HG03108 (cell line): ENCODE measurements around the gene DSC1.
"Not testable (repeated sequence)": the region's sequence is repeated elsewhere in the genome, so short reads cannot be mapped to it uniquely, and the experiment has no call there.

ENCODE experiments used
- ATAC-seq: cut with Tn5 transposase; IDR thresholded peaks from one replicate; pipeline ENCODE4 v1.9.1; 2021; ENCODE audit warnings: moderate library complexity; ENCODE audit not compliant: unreplicated experiment

DSC1 gene

DNA sequence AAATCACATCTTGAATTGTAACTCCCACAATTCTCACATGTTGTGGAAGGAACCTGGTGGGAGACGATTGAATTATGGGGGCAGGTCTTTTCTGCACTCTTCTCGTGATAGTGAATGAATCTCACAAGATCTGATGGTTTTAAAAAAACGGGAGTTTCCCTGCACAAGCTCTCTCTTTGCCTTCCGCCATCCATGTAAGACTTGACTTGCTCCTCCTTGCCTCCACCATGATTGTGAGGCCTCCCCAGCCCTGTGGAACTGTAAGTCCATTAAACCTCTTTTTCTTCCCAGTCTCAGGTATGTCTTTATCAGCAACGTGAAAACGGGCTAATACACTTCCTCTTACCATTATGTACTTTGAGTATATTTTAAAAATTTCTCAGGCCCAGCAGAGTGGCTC, 14.7 kb upstream of the DSC1 start:
- not testable (repeated sequence) for ATAC-seq

DNA sequence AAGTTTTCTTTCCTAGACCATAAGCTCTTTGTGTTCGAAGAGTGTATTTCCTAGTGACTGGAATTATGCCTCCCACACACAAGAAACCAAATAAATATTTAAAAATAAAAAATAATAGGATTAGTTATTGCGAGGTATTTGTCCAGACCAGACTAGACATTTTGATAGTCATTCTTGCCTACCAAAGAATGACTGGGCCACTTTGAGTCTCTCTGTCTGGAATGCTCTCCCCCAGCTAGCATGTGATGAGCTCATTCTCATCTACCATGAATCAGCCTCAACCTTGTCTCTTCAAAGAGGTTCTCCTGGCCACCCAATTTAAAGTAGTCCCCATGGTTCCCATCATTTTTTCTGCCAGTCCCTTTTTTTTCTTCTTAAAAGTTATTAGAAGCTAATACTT, 13.9 kb upstream of the DSC1 start:
- no peak for ATAC-seq

DNA sequence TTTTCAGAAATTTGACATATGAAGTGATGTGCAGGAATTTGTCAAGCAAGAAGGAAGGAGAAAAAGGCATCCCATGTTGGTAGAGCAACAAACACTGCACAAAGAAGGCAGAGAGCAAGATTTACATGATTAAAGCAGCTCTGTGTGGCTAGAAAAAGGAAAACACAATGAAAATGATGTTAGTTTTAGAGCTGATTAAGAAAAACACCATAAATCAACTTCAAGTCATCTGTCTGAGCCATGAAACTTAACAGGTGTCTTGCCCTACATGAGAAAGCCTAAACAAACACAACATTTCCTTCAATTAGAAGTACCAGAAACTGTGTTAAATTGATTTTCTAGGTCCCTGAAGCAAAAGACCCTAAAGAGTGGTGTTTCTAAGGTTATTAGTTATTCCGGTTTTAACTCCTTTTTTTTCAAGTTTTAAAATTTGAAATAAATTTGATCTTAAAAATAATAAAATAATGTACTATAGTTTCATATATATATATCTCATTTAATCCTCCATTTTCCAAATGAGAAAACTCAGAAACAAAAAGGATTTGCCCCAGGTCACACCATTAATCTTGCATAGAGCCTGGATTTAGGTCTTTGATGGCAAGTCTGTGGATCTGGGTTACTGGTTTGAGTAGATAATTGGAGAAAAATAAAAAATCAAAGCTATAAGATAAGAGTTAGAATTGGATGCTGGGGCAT, 8.6 kb upstream of the DSC1 start:
- ATAC-seq, result no peak

DNA sequence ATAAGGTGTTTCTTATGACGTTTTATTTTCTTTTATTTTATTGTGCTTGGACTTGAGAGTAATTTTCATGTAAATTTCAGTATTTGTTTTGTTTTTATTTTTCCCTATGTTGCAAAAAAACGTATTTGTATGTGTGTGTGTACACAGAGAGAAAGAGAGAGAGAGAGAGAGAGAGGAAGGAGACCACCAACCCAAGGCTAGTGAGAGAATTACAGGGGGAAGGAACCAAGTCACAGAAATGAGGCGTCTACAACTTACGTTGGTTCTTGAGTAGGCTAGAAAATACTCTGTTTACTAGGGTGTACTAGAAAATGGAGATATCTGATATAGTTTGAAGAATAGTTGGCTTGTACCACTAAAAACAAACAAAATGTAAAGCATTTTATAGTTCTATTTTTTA, 7.7 kb upstream of the DSC1 start:
- no peak for ATAC-seq

DNA sequence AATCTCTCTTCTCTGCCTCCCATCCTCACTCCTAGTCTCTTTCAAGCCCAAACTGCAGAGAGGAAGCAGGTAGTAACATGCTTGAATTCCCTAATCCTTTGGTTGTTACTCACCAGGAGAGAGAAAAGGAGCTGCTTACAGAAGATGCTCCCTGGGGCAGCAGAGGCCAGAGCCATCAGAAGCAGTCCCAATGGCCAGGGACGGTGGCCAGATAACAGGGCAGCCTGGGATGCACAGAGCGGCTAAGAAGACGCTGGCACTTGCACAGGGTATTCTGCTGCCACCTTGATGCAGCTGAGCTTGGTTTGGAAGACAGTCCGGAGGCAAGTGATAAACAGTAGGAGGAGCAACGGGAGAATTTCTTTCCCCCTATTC, 250 bp downstream of the DSC1 start:
- ATAC-seq, result no peak

DNA sequence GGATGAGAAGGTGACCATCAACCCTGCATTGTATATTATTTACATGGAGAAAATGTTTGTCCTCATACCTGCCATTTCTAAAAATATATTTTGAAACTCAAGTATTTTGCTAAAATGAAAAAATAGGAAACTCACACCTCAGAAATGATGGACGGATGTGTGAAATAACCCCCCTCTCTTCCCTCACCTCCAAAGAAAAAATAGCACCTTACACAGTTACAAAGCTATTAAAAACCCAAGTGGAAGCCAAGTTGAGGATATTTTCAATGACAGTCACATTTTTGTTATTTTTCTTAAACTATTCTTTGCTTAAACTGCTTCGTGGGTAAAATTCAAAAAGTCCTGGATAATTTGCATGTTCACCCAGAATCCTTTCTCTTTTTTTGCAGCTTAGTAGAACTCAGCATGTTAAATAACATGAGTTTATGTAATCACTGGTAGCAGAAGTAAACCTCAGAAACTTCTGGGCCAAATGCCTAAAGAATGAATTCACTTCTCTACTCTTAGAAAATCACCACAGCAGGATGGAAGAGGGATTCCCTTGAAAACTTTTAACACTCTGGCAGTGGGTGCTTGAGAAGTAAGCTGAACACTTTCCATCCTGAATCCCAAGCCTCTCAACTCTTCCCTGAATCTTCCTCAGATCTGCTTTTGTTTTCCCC, 768 bp downstream of the DSC1 start:
- no peak for ATAC-seq

DNA sequence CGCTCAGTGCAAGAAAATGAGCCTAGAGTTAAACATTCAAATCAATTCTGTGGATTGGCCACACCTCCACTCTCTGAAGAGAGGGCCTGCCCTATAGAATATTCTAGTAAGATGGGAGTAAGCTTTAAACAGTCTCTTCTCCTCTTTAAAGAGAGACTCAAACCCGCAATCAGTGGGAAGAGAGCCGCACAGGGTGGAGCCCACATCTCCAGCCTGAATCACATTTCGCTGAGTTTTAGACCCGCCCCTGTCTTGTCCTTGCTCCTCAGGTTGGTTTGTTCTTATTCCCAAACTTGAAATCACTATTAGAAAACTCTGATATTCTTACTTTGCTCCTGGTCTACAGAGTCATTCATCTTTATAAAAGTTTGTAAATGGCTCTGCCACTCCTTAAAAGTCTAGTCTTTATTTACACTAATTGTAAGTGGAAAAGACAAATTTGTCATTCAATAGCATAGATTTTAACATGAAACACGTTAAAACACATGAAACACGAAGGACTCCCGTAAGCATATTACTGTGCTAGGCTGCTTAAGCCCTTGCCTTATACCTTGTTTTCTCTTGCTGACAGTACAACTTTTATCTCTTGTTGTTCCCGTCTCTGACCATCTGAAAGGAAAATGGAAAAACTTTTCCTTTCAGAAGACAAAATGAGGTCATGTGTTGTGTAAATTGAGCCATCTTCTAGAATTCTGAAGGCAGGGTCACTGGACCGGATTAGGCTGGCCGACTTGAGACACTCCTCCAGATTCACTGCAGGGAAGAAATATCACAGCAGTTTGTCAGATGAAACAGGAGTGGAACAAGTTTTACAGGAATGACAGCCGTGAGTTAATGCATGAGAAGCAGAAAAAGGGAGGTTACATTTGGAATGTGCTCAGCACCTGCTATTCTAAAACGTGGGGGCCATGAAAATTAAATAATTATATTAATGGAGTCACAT, 5.6 kb downstream of the DSC1 start:
- ATAC-seq, result no peak

DNA sequence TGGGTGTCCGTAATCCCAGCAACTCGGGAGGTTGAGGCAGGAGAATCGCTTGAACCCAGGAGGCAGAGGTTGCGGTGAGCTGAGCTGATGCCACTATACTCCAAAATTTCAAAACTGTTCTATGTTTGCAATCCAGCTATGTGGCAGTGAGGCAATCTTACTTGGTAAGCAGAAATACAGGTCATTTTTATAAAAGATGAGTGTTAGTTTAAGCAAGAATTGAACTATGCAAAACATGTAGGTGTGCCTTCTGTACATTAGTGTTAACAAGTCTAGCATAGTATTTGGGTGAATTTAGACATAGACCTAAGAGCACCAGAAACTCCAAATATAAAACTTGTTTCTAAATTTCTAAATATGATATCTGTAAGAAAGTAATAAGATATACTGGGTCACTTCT, 7.2 kb downstream of the DSC1 start:
- ATAC-seq, result no peak

DNA sequence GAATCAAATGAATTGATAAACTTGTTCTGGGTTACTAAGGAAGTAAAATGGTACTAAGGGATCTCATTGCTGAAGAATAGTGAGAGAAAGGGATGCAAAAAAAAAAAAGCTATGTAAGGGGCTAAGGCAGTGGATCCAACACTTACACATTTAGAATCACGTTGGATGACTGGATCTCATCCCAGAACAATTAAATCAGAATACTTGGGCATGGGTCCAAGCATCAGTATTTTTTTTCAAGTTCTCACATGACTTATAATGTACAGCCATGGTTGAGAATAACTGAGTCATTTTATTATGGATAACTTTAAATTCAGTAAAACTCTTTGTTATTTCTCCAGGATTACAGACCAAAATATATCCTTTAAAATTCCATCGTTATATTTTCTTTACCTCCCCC, 8.5 kb downstream of the DSC1 start:
- no peak for ATAC-seq

DNA sequence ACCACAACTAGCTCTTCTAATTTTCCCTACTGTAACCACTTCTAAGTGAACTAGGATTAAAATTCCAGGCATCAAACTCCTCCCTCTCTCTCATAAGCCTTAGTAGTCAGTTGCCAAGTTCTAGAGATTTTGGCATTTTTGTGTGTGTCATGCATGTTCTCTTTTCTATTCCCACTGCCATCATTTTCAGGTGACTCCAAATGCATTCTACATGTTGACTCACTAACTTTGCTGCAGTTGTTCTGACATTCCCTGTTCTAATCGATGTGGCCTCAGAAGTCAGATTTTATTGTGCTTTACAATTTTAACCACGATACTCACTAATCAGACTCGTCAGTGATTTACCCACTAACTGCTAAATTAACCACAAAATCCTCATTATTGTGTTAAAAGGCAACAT, 13.3 kb downstream of the DSC1 start:
- no peak for ATAC-seq

DNA sequence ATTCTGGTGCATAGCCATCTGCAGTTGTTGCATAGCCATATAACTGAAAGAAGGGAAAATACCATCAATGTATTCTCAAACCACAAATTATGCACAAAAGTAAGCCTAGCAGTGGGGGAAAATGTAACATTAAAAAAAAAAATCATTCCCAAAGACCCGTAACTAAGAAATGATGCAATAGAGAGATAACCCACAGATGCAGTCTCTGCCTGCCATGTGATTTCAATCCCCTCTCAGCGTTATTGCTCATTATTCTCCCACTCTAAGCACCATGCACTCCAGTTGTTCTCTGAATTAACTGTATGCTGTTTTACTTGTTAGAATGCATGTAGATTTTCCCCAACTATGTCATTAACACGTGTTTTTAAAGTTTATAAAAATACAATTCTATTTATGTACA, 14.1 kb downstream of the DSC1 start:
- no peak for ATAC-seq

DNA sequence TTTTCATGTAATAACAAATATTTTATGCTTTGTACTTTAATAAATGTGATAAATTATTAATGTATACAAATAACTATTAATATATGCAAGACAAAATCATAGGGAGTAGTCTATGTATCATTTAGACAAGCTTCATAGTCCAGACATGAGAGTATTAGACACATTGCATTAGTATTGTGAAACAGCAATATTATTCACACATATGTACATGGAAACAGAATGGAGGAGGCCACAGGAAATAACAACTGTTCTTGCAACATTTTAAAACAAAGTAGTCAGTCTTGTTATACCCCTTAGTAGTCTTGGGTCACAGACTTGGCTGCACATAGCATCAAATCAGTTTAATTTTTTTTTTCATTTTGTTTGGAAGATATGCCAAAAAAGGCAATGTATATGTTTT, 15.8 kb downstream of the DSC1 start:
- ATAC-seq, result no peak

DNA sequence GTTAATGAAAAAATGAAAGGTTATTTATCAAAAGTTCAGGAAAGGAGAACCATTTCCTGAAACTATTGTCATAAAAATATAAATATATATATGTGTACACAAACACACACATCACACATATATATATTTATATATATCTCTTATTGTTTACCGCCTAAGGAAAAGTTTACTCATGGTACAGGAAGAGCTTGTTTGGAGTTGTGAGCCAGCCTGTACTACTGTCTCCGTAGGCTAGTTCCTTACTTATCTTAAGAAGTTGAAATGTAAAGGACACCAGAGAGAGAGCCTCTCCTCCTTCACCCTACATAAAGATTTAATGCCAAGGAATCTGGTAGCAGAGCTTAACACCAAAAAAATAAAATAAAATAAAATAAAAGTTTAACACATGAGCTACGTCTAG, 19.6 kb downstream of the DSC1 start:
- no peak for ATAC-seq

DNA sequence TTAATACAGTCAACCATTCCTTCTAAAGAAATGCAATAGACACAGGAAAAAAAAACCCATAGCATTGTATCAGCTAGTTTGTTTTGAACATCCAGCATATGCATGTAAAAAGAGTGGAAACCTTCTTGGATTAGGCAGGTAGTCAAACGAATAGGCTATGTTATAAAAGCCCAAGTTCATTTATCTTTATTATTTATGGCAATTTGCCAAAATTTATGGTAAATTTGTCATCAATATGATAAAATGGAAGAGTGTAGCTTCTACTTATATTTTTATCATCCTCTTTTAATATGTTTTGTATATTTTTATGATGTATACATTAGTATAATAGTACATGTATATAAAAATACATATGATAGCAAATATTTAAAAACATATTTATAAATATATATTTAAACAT, 23.9 kb downstream of the DSC1 start:
- ATAC-seq, result no peak

DNA sequence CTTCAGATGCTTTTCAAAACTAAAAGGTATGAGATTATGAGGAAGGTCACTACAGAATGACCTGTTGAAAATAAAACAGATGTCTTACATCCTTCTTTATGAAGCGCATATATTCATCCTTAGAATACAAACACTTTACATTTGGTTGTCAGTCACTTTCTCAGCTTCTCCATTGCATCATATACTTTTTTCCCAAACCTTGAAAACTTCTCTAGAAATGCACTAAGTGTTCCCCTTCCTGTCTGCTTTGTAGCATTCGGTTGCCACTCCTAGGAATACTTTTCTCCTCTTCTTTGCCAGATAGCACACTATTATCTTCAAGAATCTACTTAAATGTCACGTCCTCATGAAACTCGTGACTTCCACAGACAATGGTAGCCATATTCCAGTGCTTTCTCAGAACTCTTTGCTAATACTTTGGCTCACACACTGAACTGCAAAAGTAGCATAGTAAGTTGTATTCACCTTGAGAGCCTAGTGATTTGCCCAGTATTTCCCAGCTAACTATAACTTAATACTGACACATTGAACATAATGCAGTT, 27.6 kb downstream of the DSC1 start:
- no peak for ATAC-seq

DNA sequence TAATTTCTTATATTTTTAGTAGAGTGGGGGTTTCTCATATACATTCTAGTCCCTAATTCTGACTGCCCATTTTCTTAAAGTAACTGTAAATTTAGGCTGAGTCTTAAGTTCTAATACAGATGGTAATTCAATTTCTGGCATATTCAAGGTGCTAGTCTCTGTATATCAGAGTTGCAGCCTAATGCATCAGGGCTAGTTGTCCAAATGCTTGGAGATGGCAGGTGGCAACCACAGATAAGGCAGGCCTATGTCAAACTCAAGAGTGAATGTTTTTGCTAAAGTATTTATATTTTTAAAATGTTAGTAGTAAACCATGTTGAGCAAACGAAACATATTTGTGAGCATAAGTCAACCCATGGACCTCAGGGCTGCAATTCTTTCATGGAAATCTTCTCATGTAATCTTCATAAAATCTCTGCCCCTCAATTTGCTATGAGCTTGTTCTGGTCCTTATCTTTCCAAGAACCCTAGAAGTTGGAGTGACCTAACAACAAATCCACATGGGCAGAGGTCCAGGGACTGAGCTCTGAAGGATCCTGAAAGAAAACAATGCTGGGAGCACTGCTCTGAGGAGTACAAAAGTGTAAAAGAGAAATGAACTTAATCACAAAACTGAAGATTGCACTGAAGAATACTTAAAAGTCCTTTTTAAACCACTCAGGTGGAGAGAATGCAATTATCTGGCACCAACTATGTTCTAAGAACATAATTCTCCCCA, 33.1 kb downstream of the DSC1 start:
- no peak for ATAC-seq

DNA sequence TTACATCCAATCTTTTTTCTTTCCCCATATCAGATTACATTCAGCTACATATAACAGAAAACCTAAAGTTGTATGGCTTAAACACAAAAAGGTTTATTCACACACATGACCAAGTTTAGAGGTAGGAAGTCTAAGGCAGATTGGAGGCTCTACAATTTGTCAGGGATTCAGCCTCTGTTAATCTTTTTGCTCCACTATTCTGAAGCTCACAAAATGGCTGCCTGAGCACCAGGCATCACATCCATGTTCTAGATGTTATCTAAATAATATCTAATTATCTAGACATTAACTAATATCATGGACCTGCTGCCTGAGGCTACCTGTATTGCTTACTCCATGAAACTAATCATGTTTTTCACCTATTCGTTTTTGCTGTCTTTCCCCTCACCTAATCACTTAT, 36.8 kb downstream of the DSC1 start:
- ATAC-seq, result no peak

DNA sequence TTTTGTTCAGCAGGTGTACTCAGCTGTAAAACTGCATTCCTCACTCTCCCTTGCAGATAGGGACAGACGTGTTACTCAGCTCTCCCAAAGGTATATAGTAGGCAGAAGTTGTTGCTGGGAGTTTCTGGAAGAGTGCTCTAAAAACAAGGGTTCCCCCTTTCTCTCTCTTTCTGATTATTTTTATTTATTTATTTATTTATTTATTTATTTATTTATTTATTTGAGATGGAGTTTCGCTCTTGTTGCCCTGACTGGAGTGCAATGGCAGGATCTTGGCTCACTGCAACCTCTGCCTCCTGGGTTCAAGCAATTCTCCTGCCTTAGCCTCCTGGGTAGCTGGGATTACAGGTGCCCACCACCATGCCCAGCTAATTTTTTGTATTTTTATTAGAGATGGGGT, 39.5 kb downstream of the DSC1 start:
- ATAC-seq, result not testable (repeated sequence)

DNA sequence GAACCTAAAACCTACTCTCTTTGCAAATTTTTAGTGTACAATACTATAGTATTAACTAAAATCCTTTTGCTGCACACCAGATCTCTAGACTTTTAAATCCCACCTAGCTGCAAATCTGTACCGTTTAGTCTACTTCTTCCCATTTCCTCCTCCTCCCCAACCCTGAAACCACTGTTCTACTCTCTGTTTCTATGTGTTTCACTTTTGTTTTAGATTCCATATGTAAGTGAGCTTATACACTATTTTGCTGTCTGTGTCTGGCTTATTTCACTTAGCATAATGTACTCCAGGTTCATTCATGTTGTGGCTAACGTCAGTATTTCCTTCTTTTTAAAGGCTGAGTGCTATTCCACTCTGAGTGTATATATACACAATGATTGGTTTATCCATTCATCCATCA, 42.1 kb downstream of the DSC1 start:
- no peak for ATAC-seq

DNA sequence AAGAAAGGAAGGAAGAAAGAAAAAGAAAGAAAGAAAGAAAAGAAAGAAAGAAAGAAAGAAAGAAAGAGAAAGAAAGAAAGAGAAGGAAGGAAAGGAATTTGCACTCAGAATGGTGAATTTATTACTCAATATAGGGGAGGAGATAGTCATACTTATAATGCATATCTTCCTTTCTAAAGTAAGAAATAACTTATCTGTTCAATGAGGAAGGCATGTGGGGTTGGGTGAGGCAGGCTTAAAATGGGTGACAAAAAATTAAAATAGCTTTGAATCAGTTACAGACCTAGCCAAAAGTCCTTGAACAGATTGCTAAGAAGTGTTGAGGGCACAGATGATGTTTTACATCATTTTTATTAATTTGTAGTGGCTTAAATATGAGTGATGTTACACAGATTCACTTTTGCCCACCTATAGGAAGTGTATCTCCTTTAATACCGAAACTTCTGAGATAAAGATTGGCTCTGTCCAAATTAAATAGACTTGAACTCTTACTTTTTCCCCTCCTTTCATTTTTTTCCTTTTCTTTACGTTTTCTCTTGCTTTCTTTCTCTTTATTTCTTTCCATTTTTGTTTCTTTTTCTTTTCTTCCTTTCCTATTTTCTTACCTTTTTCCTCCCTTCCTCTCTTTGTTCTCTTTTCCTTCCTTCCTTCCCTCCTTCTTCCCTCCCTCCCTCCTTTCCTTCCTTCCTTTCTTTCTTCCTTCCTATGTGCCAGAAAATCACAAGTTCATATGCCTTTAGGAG, 45.6 kb downstream of the DSC1 start:
- ATAC-seq, result no peak
